ENCODE results near the gene ZFPL1.

DNA sequence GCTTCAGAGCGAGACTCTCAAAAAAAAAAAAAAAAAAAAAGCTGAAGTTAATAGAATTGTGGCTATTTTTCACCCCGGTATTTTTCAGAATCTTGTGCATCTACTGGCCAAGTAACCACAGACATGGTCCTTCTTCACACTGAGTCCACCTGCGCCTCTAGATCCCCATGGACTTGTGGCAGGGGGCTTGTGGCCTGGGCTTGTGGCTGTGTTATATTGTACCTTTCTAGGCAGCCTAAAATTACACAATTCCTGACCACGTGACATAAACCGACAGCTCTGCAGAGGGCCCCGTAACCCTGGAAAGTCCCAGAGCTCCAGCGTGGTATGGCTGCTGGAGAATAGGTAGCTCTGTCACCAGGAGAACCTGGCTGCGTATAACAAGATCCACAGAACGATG, 14.8 kb upstream of the ZFPL1 start:
- TF ChIP-seq EZH2 (IDR thresholded peaks at IDR 0.05; ENCODE audit: insufficient read depth, low read length): no peak
- TF ChIP-seq, protein P1, sequence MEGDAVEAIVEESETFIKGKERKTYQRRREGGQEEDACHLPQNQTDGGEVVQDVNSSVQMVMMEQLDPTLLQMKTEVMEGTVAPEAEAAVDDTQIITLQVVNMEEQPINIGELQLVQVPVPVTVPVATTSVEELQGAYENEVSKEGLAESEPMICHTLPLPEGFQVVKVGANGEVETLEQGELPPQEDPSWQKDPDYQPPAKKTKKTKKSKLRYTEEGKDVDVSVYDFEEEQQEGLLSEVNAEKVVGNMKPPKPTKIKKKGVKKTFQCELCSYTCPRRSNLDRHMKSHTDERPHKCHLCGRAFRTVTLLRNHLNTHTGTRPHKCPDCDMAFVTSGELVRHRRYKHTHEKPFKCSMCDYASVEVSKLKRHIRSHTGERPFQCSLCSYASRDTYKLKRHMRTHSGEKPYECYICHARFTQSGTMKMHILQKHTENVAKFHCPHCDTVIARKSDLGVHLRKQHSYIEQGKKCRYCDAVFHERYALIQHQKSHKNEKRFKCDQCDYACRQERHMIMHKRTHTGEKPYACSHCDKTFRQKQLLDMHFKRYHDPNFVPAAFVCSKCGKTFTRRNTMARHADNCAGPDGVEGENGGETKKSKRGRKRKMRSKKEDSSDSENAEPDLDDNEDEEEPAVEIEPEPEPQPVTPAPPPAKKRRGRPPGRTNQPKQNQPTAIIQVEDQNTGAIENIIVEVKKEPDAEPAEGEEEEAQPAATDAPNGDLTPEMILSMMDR (IDR thresholded peaks at IDR 0.05; ENCODE audit: insufficient read depth, low read depth, low read length): no peak

Data from astrocyte (in vitro differentiated cells and primary cell).